HG02610 (cell line): ENCODE measurements around the gene PELI1.

ENCODE experiments used
- ATAC-seq: cut with Tn5 transposase; IDR thresholded peaks from one replicate; pipeline ENCODE4 v1.9.1; 2021; ENCODE audit warnings: mild to moderate bottlenecking, moderate library complexity; ENCODE audit not compliant: unreplicated experiment

The PELI1 gene, protein sequence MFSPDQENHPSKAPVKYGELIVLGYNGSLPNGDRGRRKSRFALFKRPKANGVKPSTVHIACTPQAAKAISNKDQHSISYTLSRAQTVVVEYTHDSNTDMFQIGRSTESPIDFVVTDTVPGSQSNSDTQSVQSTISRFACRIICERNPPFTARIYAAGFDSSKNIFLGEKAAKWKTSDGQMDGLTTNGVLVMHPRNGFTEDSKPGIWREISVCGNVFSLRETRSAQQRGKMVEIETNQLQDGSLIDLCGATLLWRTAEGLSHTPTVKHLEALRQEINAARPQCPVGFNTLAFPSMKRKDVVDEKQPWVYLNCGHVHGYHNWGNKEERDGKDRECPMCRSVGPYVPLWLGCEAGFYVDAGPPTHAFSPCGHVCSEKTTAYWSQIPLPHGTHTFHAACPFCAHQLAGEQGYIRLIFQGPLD

GRCh38 chr2:64144057-64145013, at the start of gene PELI1:
Gene PELI1 (minus strand): TSS chr2:64144420. CDS start chr2:64108310, 36,110 bp downstream.
- peak; percentile 81 for ATAC-seq

GRCh38 chr2:64193491-64193890, 49.3 kb upstream of the PELI1 start:
- no peak for ATAC-seq

GRCh38 chr2:64192664-64193105, 48.5 kb upstream of the PELI1 start:
- ATAC-seq = peak; percentile 63

DNA sequence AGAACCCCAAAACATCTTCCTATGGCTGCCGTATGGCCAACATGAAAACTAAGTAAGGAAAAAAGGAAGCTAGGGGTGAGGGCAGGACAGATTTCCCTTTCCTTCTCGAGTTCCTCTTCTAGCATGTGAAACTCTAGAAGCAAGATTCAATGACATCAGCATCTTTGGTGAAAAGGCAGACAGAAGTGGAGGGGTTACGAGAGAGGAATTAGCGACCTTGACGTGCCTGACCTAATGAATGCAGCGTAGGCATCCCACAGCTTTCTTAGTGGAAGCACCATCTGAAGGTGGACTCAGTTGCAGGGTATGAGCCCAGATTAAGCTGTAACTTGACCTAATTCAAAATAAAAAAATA, 47.9 kb upstream of the PELI1 start:
- peak; percentile 50 for ATAC-seq

DNA sequence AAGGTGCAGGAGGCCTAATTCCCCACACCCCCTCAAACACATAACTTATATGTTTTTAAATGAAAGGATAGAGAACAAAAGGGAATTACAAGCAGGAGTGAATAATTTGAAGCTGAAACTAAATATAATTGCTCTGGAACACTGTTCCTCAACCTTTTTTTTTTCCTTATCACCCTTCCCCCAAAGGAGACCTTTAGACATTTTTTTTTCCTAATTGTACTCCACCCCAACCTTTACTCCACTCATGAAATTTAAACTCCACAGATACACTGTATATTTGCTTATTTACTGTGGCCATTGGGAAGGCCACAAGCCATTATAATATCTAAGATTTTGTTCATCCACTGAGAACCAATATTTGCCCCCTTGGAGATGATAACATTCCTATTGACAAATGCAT, 45.4 kb upstream of the PELI1 start:
- ATAC-seq = no peak

DNA sequence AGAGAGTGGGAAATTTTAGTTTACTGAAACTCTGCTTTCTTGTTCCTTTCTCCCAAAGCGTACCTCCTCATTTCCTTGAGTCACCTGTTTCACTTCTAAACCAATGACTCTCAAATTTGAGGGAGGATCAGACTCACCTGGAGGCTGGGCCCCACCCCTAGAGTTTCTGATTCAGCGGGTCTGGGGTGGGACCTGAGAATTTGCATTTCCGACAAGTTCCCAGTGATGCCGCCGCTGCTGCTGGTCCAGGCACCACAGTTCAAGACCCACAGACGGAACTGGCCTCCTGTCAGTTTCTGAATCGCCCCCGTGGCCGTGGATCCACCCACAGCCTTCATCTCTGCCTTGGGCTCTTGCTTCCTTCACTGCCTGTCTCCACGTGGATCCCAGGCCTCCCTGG, 44.9 kb upstream of the PELI1 start:
- ATAC-seq = no peak

DNA sequence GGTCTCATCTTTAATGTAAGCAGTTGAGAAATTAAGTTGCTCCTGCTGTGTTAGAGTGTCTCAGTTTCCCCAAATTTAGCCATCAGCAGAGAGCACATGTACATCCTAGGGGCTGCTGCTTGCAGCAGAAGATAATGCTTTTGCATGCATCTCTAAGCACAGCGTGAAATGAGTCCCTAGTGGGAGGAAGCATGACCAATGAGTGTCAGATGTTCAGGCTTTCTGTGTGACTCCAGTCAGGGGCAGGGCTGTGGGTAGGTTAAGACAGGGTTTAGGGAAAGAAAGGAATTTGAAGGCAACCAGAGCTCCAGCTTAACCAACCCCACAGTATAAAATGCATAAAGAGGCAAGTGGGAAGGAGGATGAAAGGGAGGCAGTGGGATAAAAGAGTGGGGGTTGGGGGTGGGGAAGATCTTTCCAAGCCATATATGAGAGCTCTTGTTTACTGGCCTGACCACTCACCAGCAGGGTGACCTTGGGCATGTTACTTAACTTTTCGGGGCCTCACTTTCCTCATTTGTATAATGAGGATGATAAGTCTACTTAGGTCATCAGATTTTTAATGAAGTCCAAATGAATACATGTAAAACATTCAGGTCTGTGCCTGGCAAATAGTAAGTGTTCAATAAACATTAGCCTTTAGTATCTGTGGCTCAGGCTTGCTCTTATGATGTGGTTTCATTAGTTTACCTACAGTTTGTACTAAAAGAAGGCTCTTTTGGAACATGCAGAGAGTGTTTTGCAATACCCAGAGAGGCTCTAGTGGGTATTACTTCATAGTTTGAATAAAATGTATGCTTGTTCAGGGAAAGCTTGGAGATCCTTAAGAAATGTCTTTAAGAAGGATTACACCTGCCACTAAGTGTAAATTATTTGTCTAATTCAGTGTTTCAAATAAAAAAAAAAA, 42.7 kb upstream of the PELI1 start:
- no peak for ATAC-seq

DNA sequence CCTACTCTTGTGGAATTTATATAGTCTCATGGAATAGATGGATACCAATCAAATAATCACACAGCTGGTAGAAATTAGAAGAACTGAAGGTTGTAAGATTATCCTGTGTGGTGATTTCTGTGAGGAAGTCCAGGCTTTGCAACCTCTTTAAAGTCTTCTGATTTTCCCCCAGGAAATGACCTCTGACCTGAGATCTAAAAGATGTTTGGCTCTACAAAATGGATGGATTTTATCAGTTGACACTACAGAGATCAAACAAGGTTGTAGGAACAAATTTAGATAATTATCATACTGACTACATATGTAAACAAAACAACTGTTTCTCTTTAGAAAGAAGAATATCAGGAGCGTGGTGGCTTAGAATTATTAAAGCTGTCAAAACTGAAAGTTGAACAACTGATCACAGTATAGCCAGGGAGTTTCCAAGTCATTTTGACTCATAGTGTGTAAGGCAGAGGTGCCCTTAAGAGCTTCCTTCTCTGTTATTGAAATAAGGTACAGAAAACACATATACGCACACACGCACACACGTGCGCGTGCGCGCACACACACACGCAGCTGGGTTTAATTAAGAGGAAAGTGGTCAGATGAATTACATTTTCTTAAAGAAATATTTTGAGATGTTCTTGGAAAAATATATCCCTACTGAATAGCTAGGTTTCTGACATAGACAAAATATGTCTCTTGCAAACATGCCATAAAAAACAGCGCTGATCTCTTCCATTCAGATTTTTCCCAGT, 35.5 kb upstream of the PELI1 start:
- ATAC-seq = peak; percentile 94

DNA sequence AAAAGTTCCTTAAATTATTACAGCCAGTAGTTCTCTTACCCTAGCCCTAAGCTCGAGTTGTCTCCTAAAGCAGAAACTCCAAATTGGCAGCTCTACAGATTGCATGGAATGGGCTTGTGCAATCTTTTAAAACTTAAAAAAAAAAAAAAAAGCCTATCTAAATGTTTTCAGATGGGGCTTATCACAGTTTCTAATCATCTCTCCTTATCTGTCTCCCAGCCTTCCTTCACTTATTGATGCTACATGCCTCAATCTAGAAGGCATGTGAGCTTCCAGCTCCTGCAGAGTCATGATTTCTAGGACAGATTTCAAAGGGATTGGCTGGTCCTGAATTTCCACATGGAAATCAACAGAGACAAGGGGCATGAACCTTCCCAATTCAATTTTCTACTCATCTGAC, 33.1 kb upstream of the PELI1 start:
- no peak for ATAC-seq

DNA sequence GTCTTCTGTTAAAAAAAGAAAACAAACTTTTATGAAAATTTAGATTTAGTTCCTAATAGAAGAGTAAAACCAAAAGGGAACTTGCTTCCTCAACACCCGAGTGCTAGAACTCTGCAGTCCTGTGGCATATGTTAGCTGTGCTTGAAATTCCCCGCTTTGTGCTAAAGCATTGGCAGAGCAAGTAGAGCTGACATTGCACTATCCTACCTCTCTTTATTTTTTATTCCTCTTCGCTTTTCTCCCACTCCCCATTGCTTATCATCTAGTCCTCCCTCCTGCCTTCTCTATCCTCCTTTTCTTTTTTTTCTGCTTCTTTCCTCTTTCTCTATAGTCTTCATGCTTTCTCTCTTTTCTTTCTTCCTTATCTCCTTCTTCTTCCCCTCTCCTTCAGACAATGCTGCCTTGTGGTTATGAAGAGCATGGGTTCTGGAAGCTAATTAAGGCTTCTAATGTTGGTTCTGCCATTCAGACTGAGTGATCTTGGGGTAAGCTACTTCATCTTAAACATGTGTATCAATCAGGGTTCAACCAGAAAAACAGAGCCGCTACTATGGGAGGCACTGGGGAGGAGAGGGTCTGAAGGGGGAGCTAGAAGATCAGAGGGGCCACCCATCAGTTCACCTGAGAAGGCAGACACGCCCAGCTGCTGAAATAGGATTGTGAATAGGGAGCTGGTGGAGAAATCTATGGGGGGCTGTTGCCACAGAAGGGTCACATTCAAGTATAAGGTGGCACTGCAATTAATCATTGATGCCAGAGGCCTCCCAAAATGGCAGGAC, 31.4 kb upstream of the PELI1 start:
- no peak for ATAC-seq

DNA sequence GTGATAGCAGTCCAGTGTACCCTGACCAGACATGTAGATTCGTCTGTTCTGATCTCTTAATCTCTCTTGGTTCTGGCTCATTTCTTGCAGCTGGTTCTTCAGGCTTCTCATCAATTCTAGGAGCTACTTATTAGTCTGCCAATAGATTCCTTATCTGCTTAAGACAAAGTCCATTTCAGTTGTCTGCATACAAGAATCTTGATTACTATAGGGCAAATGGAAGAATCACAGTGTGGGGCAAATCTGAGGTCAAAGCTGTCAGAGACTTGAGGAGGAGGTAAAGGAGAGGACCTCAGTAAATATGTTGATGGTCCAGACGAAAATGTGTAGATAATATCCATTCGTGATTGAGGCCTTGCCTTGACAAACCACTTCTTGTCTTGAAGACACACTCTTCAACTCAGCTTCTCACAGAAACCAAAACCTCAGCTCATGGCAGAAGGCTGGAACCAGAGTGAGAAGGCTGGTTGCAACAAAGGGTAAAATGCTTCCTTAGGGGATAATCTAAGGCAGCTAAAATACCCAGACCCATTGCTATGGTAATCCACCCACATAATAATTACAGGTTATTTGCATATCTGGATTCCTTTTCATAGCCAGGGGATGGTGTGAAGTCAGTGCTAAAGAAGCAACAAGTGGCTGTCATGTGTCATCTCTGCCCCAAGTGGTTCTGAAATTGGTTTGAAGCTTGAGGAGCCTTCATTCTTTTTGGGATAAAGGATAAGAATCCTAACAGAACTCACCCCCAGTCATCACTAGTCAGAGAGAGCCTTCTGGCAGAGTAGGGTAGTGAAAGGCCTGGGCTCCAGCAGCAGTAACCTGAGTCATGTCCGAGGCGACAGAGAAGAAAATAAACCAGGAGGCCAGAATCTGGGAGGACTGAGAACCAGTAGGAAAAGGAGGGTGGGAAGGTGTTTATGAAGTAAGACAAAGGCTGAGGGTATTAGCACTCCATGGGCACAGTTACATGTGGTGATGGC, 29.2 kb upstream of the PELI1 start:
- no peak for ATAC-seq

GRCh38 chr2:64168756-64169155, 24.5 kb upstream of the PELI1 start:
- no peak for ATAC-seq

- no peak for ATAC-seq
Observed at GRCh38 chr2:64168201-64168600, 24.0 kb upstream of the PELI1 start.

GRCh38 chr2:64166637-64167420, 22.6 kb upstream of the PELI1 start:
- ATAC-seq = no peak

- no peak for ATAC-seq
Observed at GRCh38 chr2:64166212-64166611, 22.0 kb upstream of the PELI1 start.

DNA sequence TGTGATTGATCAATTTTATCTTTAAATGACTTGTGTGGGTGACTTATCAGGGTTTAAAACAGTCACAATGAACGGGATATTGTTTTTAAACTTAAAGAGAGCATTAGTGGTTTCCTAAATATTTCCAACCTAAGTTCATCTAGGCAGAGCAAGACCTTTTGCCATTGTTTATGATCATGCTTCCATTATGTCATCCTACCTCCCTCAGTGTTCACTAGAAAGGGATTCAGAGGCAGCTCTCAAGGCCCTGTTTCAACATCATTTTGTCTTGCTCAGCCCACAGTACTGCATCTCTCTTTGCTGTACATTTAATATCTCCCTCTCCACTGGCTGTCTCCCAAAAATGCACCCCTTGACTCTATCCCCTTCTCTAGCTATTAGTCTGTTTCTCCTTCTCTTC, 21.5 kb upstream of the PELI1 start:
- no peak for ATAC-seq

GRCh38 chr2:64164629-64165028, 20.4 kb upstream of the PELI1 start:
- no peak for ATAC-seq
